HepG2 (cell line): Measurements from ENCODE around the gene MEGF11. TPM values are rescaled to one million over a fixed set of nuclear protein-coding genes. Genes with fewer than 3 reads are reported as not detected.

Source experiments
- BCL6 ChIP-seq: IDR thresholded peaks from 2 replicates; pipeline ENCODE4 v1.6.1; 2016; ENCODE audit warnings: missing genetic modification reagents, missing compliant biosample characterization
- BHLHE40 ChIP-seq: IDR thresholded peaks from 2 replicates; pipeline ENCODE4 v1.6.1; 2011; ENCODE audit warnings: low read length, improper control_type of control experiment
- HDAC2 ChIP-seq: sonication (generic); formaldehyde crosslinking; IDR thresholded peaks from 2 replicates; pipeline ENCODE4 v1.4.0; 2020; ENCODE audit warnings: missing genetic modification reagents
- HNF4G ChIP-seq, 2 experiments: sonication (generic) in 1 of 2; formaldehyde crosslinking in 1 of 2; IDR thresholded peaks; 2 replicates each; pipeline versions ENCODE4 v1.4.0 to v1.6.1; 2011 to 2020; ENCODE audit warnings: borderline replicate concordance in 2 of 2, low read depth in 2 of 2, mild to moderate bottlenecking in 2 of 2, low read length in 1 of 2, missing genetic modification reagents in 1 of 2, moderate library complexity in 1 of 2
- NCOR1 ChIP-seq: fragments of 200-600 bp; sonication (generic); IDR thresholded peaks from 2 replicates; pipeline ENCODE4 v1.7.0; 2017; ENCODE audit warnings: antibody characterized with exemption, low read length, borderline replicate concordance
- NR2F1 ChIP-seq, 2 experiments: fragments of 450-650 bp in 1 of 2; formaldehyde crosslinking in 1 of 2; IDR thresholded peaks; 2 replicates each; pipeline versions ENCODE4 v1.5.0 to v1.6.1; 2016 to 2020; ENCODE audit warnings: mild to moderate bottlenecking in 1 of 2, missing compliant biosample characterization in 1 of 2, missing genetic modification reagents in 1 of 2, moderate library complexity in 1 of 2
- ONECUT2 ChIP-seq: sonication (generic); formaldehyde crosslinking; IDR thresholded peaks from 2 replicates; pipeline ENCODE4 v1.4.0; 2020; ENCODE audit warnings: missing genetic modification reagents
- PHF21A ChIP-seq: sonication (generic); formaldehyde crosslinking; IDR thresholded peaks from 2 replicates; pipeline ENCODE4 v1.5.0; 2020; ENCODE audit warnings: mild to moderate bottlenecking, missing genetic modification reagents
- SMC3 ChIP-seq: IDR thresholded peaks from 2 replicates; pipeline ENCODE4 v1.6.1; 2011; ENCODE audit warnings: low read length, improper control_type of control experiment
- STAG1 ChIP-seq: sonication (generic); formaldehyde crosslinking; IDR thresholded peaks from 2 replicates; pipeline ENCODE4 v1.4.0; 2020; ENCODE audit warnings: missing genetic modification reagents
- ZFY ChIP-seq: sonication (generic); formaldehyde crosslinking; IDR thresholded peaks from 2 replicates; pipeline ENCODE4 v1.4.0; 2020; ENCODE audit warnings: missing genetic modification reagents
- polyA plus RNA-seq, 8 experiments: library from polyadenylated mRNA; depleted of rRNA in 3 of 8; stranded (reverse) in 7 of 8; unstranded in 1 of 8; fragments of >200 nt; fragmentation: Illumina TruSeq in 4 of 8; extraction: Trizol in 4 of 8; gene quantifications; 2 replicates each; pipeline versions ENCODE4 v1.2.1 to v1.2.3, GENCODE V29; 2011 to 2016; ENCODE audit warnings: low read depth in 4 of 8, missing spikeins in 1 of 8, mixed read lengths in 1 of 8; ENCODE audit not compliant: insufficient read depth in 1 of 8
- total RNA-seq, 5 experiments: library from RNA; depleted of rRNA; stranded (reverse); fragments of >200 nt; fragmentation: Illumina TruSeq; extraction: Trizol; gene quantifications; 2 replicates each; pipeline ENCODE4 v1.2.3, GENCODE V29; 2016; ENCODE audit warnings: low read depth in 1 of 5
- TF ChIP-seq, protein P1 (sequence below): sonication (generic); formaldehyde crosslinking; IDR thresholded peaks from 2 replicates; pipeline ENCODE4 v1.8.1; 2022; ENCODE audit warnings: low read depth, mild to moderate bottlenecking, missing genetic modification reagents
- TF ChIP-seq, protein P2 (sequence below): sonication (generic); formaldehyde crosslinking; IDR thresholded peaks from 2 replicates; pipeline ENCODE4 v1.5.0; 2020; ENCODE audit warnings: mild to moderate bottlenecking, missing genetic modification reagents, moderate library complexity
- TF ChIP-seq, protein P3 (sequence below): sonication (generic); formaldehyde crosslinking; IDR thresholded peaks from 2 replicates; pipeline ENCODE4 v1.4.0; 2020; ENCODE audit warnings: missing genetic modification reagents
- TF ChIP-seq, protein P4 (sequence below): IDR thresholded peaks from 2 replicates; pipeline ENCODE4 v1.4.0; 2020; ENCODE audit warnings: mild to moderate bottlenecking, missing genetic modification reagents

The MEGF11 gene
- total and polyA plus RNA-seq, 2 of the 13 experiments (the other 11 are each of a cell fraction or from before 2014, with no cell fraction given), result not detected

DNA sequence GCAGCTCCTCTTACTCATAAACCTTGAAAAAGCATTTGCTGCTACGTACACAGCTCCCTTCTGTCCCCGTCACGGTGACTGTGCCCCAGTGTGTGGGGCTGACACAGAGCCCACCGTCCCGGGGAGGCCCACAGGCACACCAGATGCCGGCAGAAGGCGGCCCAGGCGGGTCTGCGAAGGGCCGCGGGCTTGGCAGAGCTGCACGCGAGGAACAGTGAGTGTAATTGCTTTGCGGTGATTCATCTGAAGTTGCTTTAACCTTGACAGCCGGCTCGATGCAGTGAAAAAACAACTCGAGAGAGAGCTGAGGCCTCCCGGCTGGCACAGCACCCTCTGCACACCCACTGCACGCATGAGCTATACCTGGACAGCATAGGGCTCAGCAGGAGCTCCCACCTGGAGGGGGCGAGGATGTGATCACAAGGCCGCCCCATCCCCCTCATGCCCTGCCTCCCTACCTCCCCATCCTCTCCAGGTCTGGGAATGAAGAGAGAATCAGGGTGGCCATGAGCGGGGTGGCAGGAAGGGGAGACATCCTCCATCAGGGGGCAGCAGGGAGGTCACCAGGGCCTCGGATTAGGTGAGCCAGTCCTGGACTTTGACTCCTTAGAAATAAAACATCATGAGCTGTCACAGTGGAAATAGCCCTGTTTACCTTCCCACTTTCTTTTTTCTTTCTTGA lies 172.7 kb downstream of the MEGF11 start (continued):
- TF ChIP-seq STAG1 (CRISPR knock-in tag) (peak; percentile 40), NR2F1 (CRISPR knock-in tag; IDR thresholded peaks at IDR 0.05) (0 out of 4 replicates have a peak, but pooled peaks of 1 of the 2 experiments have one; percentile 35), ONECUT2 (CRISPR knock-in tag) (no peak), NCOR1 (0 out of 2 replicates have a peak, but pooled peaks have one; percentile 20), ZFY (CRISPR knock-in tag) (0 out of 2 replicates have a peak, but pooled peaks have one; percentile 18), BCL6 (CRISPR knock-in tag) (0 out of 2 replicates have a peak, but pooled peaks have one; percentile 9), HDAC2 (peak; percentile 14; the same call in 1 of the 2 replicates), BHLHE40 (peak; percentile 65; the same call in 1 of the 2 replicates), PHF21A (CRISPR knock-in tag) (peak; percentile 100), HNF4G (IDR thresholded peaks at IDR 0.05; ENCODE audit: borderline replicate concordance, low read depth, low read length) (peak; percentile 74), HNF4G (CRISPR knock-in tag; IDR thresholded peaks at IDR 0.05; ENCODE audit: borderline replicate concordance, low read depth) (peak; percentile 63; the same call in 1 of the 2 replicates), SMC3 (peak; percentile 37)
- TF ChIP-seq, protein P1, sequence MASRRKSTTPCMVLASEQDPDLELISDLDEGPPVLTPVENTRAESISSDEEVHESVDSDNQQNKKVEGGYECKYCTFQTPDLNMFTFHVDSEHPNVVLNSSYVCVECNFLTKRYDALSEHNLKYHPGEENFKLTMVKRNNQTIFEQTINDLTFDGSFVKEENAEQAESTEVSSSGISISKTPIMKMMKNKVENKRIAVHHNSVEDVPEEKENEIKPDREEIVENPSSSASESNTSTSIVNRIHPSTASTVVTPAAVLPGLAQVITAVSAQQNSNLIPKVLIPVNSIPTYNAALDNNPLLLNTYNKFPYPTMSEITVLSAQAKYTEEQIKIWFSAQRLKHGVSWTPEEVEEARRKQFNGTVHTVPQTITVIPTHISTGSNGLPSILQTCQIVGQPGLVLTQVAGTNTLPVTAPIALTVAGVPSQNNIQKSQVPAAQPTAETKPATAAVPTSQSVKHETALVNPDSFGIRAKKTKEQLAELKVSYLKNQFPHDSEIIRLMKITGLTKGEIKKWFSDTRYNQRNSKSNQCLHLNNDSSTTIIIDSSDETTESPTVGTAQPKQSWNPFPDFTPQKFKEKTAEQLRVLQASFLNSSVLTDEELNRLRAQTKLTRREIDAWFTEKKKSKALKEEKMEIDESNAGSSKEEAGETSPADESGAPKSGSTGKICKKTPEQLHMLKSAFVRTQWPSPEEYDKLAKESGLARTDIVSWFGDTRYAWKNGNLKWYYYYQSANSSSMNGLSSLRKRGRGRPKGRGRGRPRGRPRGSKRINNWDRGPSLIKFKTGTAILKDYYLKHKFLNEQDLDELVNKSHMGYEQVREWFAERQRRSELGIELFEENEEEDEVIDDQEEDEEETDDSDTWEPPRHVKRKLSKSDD (CRISPR knock-in tag), result no peak
- TF ChIP-seq, protein P2, sequence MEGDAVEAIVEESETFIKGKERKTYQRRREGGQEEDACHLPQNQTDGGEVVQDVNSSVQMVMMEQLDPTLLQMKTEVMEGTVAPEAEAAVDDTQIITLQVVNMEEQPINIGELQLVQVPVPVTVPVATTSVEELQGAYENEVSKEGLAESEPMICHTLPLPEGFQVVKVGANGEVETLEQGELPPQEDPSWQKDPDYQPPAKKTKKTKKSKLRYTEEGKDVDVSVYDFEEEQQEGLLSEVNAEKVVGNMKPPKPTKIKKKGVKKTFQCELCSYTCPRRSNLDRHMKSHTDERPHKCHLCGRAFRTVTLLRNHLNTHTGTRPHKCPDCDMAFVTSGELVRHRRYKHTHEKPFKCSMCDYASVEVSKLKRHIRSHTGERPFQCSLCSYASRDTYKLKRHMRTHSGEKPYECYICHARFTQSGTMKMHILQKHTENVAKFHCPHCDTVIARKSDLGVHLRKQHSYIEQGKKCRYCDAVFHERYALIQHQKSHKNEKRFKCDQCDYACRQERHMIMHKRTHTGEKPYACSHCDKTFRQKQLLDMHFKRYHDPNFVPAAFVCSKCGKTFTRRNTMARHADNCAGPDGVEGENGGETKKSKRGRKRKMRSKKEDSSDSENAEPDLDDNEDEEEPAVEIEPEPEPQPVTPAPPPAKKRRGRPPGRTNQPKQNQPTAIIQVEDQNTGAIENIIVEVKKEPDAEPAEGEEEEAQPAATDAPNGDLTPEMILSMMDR, result peak; percentile 69
- TF ChIP-seq, protein P3, sequence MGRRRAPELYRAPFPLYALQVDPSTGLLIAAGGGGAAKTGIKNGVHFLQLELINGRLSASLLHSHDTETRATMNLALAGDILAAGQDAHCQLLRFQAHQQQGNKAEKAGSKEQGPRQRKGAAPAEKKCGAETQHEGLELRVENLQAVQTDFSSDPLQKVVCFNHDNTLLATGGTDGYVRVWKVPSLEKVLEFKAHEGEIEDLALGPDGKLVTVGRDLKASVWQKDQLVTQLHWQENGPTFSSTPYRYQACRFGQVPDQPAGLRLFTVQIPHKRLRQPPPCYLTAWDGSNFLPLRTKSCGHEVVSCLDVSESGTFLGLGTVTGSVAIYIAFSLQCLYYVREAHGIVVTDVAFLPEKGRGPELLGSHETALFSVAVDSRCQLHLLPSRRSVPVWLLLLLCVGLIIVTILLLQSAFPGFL, result no peak
- TF ChIP-seq, protein P4, sequence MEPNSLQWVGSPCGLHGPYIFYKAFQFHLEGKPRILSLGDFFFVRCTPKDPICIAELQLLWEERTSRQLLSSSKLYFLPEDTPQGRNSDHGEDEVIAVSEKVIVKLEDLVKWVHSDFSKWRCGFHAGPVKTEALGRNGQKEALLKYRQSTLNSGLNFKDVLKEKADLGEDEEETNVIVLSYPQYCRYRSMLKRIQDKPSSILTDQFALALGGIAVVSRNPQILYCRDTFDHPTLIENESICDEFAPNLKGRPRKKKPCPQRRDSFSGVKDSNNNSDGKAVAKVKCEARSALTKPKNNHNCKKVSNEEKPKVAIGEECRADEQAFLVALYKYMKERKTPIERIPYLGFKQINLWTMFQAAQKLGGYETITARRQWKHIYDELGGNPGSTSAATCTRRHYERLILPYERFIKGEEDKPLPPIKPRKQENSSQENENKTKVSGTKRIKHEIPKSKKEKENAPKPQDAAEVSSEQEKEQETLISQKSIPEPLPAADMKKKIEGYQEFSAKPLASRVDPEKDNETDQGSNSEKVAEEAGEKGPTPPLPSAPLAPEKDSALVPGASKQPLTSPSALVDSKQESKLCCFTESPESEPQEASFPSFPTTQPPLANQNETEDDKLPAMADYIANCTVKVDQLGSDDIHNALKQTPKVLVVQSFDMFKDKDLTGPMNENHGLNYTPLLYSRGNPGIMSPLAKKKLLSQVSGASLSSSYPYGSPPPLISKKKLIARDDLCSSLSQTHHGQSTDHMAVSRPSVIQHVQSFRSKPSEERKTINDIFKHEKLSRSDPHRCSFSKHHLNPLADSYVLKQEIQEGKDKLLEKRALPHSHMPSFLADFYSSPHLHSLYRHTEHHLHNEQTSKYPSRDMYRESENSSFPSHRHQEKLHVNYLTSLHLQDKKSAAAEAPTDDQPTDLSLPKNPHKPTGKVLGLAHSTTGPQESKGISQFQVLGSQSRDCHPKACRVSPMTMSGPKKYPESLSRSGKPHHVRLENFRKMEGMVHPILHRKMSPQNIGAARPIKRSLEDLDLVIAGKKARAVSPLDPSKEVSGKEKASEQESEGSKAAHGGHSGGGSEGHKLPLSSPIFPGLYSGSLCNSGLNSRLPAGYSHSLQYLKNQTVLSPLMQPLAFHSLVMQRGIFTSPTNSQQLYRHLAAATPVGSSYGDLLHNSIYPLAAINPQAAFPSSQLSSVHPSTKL (CRISPR knock-in tag), result peak; percentile 37; the same call in 1 of the 2 replicates
